Astrocyte (in vitro differentiated cells and primary cell): ENCODE data around the gene GPR162. TPM values are rescaled to one million over a fixed set of nuclear protein-coding genes. Genes with fewer than 3 reads are reported as not detected.

Experiments
- DNase-seq: peaks from one replicate; pipeline ENCODE4 v3.0.0-alpha.2; 2010; ENCODE audit warnings: low read depth
- FAIRE-seq: peaks from 2 replicates; lab custom pipeline; 2011; peaks lifted over from hg19 to GRCh38; lab: Jason Lieb, UNC
- H2AFZ ChIP-seq: 2 replicates; pipeline ENCODE4 v1.6.0; 2012; ENCODE audit warnings: low read depth, low read length, inconsistent platforms
- H3K27ac ChIP-seq: 2 replicates; pipeline ENCODE4 v1.5.1; 2011; ENCODE audit warnings: low read depth, low read length, inconsistent platforms
- H3K27me3 ChIP-seq: 2 replicates; pipeline ENCODE4 v1.6.0; 2011; ENCODE audit warnings: low read length, inconsistent platforms; ENCODE audit not compliant: insufficient read depth
- H3K36me3 ChIP-seq: 2 replicates; pipeline ENCODE4 v1.5.1; 2011; ENCODE audit warnings: low read length, inconsistent platforms; ENCODE audit not compliant: insufficient read depth
- H3K4me1 ChIP-seq: 2 replicates; pipeline ENCODE4 v1.5.1; 2011; ENCODE audit warnings: low read length, inconsistent platforms; ENCODE audit not compliant: insufficient read depth
- H3K4me2 ChIP-seq: 2 replicates; pipeline ENCODE4 v1.6.0; 2012; ENCODE audit warnings: low read length, inconsistent platforms
- H3K4me3 ChIP-seq: 2 replicates; pipeline ENCODE4 v1.5.1; 2011; ENCODE audit warnings: low read depth, mild to moderate bottlenecking, low read length, inconsistent platforms; ENCODE audit not compliant: insufficient read depth
- H3K79me2 ChIP-seq: 2 replicates; pipeline ENCODE4 v1.6.0; 2012; ENCODE audit warnings: mild to moderate bottlenecking, low read length, inconsistent platforms; ENCODE audit not compliant: insufficient read depth
- H3K9ac ChIP-seq: 2 replicates; pipeline ENCODE4 v1.6.0; 2012; ENCODE audit warnings: mild to moderate bottlenecking, low read length, inconsistent platforms
- H3K9me3 ChIP-seq: 2 replicates; pipeline ENCODE4 v1.5.1; 2012; ENCODE audit warnings: low read depth, mild to moderate bottlenecking, low read length, inconsistent platforms; ENCODE audit not compliant: insufficient read depth
- H4K20me1 ChIP-seq: 2 replicates; pipeline ENCODE4 v1.6.0; 2012; ENCODE audit warnings: low read length, inconsistent platforms; ENCODE audit not compliant: insufficient read depth
- H3K27ac Mint-ChIP-seq: one replicate; pipeline ENCODE4 v1.8.0; 2021; ENCODE audit warnings: mild to moderate bottlenecking, mixed read lengths; ENCODE audit not compliant: unreplicated experiment
- H3K27me3 Mint-ChIP-seq: one replicate; pipeline ENCODE4 v1.8.0; 2021; ENCODE audit warnings: low read depth, mixed read lengths; ENCODE audit not compliant: unreplicated experiment
- H3K36me3 Mint-ChIP-seq: one replicate; pipeline ENCODE4 v1.8.0; 2021; ENCODE audit warnings: low read depth, mixed read lengths; ENCODE audit not compliant: unreplicated experiment
- H3K4me1 Mint-ChIP-seq: one replicate; pipeline ENCODE4 v1.8.0; 2021; ENCODE audit warnings: low read depth, mixed read lengths; ENCODE audit not compliant: unreplicated experiment
- H3K4me3 Mint-ChIP-seq: one replicate; pipeline ENCODE4 v1.8.0; 2021; ENCODE audit warnings: mild to moderate bottlenecking, moderate library complexity, mixed read lengths; ENCODE audit not compliant: unreplicated experiment
- H3K9me3 Mint-ChIP-seq: one replicate; pipeline ENCODE4 v1.8.0; 2021; ENCODE audit warnings: mild to moderate bottlenecking, mixed read lengths; ENCODE audit not compliant: unreplicated experiment
- EZH2 ChIP-seq: IDR thresholded peaks from 2 replicates; pipeline ENCODE4 v1.6.1; 2012; ENCODE audit warnings: mild to moderate bottlenecking, low read length, inconsistent platforms; ENCODE audit not compliant: insufficient read depth
- total RNA-seq: library from RNA; stranded (reverse); gene quantifications from 2 replicates; pipeline ENCODE4 v1.2.1, GENCODE V29; 2021
- TF ChIP-seq, protein P1 (sequence below): IDR thresholded peaks from 2 replicates; pipeline ENCODE4 v1.5.1; 2011; ENCODE audit warnings: low read depth, mild to moderate bottlenecking, inconsistent platforms, low read length, moderate library complexity; ENCODE audit not compliant: insufficient read depth

GPR162 gene
- total RNA-seq, 1 donor from 2014 or later: 6.2 TPM

DNA sequence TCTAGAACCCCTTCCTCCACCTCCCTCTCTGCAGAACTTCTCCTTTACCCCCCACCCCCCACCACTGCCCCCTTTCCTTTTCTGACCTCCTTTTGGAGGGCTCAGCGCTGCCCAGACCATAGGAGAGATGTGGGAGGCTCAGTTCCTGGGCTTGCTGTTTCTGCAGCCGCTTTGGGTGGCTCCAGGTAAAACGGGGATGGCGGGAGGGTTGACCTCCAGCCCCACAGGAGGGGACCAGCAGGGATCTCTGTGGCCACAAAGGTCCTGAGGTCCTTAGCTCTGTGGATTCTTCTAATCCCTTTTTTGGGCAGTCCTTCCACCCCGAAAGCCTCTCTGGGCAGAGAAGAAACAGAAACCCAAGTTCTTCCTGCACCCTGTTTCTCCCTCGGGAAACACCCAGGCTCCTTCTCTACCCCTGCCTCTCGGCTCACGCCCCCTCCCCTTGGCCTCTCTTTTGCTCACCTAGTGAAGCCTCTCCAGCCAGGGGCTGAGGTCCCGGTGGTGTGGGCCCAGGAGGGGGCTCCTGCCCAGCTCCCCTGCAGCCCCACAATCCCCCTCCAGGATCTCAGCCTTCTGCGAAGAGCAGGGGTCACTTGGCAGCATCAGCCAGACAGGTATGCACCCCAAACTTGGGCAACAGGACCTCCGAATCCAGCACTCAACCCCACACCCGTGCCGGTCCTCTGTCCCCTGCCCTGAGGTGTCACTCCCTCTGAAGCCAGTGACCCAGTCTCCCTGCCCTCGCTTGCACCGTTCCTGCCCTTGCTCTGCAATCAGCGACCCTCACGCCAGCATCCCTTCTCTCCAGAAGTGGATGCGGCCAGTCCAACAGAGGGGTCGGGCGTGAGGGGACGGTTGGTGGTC lies 48.7 kb upstream of the GPR162 start:
- no peaks in the 10 kb centered on the region for H3K9me3 Mint-ChIP-seq
- no peak for TF ChIP-seq EZH2
- TF ChIP-seq, protein P1, sequence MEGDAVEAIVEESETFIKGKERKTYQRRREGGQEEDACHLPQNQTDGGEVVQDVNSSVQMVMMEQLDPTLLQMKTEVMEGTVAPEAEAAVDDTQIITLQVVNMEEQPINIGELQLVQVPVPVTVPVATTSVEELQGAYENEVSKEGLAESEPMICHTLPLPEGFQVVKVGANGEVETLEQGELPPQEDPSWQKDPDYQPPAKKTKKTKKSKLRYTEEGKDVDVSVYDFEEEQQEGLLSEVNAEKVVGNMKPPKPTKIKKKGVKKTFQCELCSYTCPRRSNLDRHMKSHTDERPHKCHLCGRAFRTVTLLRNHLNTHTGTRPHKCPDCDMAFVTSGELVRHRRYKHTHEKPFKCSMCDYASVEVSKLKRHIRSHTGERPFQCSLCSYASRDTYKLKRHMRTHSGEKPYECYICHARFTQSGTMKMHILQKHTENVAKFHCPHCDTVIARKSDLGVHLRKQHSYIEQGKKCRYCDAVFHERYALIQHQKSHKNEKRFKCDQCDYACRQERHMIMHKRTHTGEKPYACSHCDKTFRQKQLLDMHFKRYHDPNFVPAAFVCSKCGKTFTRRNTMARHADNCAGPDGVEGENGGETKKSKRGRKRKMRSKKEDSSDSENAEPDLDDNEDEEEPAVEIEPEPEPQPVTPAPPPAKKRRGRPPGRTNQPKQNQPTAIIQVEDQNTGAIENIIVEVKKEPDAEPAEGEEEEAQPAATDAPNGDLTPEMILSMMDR: no peak

DNA sequence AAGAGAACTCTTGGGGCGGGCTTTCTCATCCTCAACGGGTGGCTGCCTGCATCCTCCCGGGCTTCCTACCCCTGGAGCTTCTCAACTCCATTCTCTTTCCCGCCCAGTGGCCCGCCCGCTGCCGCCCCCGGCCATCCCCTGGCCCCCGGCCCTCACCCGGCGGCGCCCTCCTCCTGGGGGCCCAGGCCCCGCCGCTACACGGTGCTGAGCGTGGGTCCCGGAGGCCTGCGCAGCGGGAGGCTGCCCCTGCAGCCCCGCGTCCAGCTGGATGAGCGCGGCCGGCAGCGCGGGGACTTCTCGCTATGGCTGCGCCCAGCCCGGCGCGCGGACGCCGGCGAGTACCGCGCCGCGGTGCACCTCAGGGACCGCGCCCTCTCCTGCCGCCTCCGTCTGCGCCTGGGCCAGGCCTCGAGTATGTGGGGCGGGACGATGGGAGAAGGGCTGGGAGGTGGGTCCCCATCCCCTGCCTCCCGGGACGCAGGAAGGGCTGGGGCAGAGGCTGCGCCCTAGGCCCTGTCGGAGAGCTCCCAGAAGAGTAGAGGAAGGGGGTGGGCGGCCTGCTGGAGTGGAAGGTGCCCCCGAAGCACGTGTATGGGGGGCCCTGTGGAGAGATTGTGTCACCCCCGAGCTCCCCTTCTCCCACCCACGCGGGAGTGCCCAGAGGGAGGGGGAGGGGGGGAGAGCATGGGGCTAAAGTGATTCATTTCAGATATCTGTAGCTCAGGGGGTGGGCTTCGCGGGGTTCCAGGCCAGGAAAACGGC lies 47.9 kb upstream of the GPR162 start:
- Mint-ChIP-seq H3K9me3 (no peaks in the 10 kb centered on the region), H3K27ac (no peak overlapping the region), H3K36me3 (peaks cover 31% of the 10 kb centered on the region), H3K4me1 (peaks cover 18% of the 10 kb centered on the region), H3K27me3 (peaks cover 38% of the 10 kb centered on the region), H3K4me3 (no peak overlapping the region)
- Histone ChIP-seq H3K4me2 (peak overlapping the region; percentile 30), H2AFZ (no peak overlapping the region), H3K36me3 (peaks cover 20% of the 10 kb centered on the region), H4K20me1 (peaks cover 34% of the 10 kb centered on the region), H3K9me3 (no peaks in the 10 kb centered on the region), H3K79me2 (peaks cover 12% of the 10 kb centered on the region), H3K27ac (no peak overlapping the region), H3K4me1 (peaks cover 20% of the 10 kb centered on the region), H3K27me3 (no peaks in the 10 kb centered on the region), H3K4me3 (no peak overlapping the region), H3K9ac (no peak overlapping the region)
- no peak for FAIRE-seq
- TF ChIP-seq, protein P1: no peak
- no peak for TF ChIP-seq EZH2
- no peak for DNase-seq

More for the DNA sequence above, 48.7 kb upstream of the GPR162 start:
- H3K4me3 Mint-ChIP-seq: no peak overlapping the region
- peaks cover 20% of the 10 kb centered on the region for H3K79me2 ChIP-seq
- FAIRE-seq: no peak
- no peak overlapping the region for H3K9ac ChIP-seq
- no peaks in the 10 kb centered on the region for H3K9me3 ChIP-seq
- H2AFZ ChIP-seq: no peak overlapping the region
- H3K4me1 Mint-ChIP-seq: peaks cover 15% of the 10 kb centered on the region
- no peaks in the 10 kb centered on the region for H3K27me3 ChIP-seq
- no peak overlapping the region for H3K4me3 ChIP-seq
- H3K4me2 ChIP-seq: peak overlapping the region; percentile 30
- peaks cover 23% of the 10 kb centered on the region for H3K4me1 ChIP-seq
- H3K27ac ChIP-seq: no peak overlapping the region
- no peak overlapping the region for H3K27ac Mint-ChIP-seq
- peaks cover 42% of the 10 kb centered on the region for H4K20me1 ChIP-seq
- no peak for DNase-seq
- peaks cover 20% of the 10 kb centered on the region for H3K36me3 ChIP-seq
- peaks cover 33% of the 10 kb centered on the region for H3K36me3 Mint-ChIP-seq
- H3K27me3 Mint-ChIP-seq: peaks cover 33% of the 10 kb centered on the region
